Measurements from ENCODE around the gene VIP. TPM values are rescaled to one million over a fixed set of nuclear protein-coding genes. Genes with fewer than 3 reads are reported as not detected.

The VIP gene
- total and polyA plus RNA-seq, 2 of the 8 experiments (the other 6 are each of a cell fraction or from before 2014, with no cell fraction given), result not detected

DNA sequence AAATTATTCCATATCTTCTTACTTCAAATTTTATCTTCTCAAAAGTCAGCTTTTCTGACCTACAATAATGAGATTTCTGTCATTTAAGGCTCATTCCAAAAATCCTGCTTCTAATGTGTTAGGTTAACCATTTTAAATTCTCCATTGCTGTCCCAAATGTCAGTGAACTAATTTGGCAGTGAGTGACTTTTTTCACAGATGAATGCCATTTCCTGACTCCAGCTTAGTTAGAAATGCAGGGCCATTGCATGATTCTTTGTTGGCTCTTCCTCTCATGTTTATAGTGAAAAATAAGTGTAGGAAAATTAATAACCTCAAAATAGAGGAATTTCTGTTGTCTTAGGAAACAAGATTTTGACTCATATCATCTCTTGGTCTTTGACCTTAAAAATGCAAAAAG lies 44.1 kb downstream of the VIP start:
- H2AFZ ChIP-seq (ENCODE audit: low read length), result no peak overlapping the region
- H2AK5ac ChIP-seq (ENCODE audit: low read depth, low read length), result no peak overlapping the region
- H3K23me2 ChIP-seq (ENCODE audit: low read depth, low read length), result no peaks in the 10 kb centered on the region
- TF ChIP-seq FOSL1 (IDR thresholded peaks at IDR 0.05; ENCODE audit: insufficient read depth, low read depth, low read length) (no peak), KDM5A (IDR thresholded peaks at IDR 0.05; ENCODE audit: low read length) (no peak), PHF8 (conservative IDR thresholded peaks at IDR 0.05; ENCODE audit: low read depth, low read length) (no peak), CBX5 (IDR thresholded peaks at IDR 0.05; ENCODE audit: low read depth, low read length) (no peak), CEBPB (IDR thresholded peaks at IDR 0.05; ENCODE audit: low read depth, low read length) (no peak), USF2 (IDR thresholded peaks at IDR 0.05; ENCODE audit: low read length) (no peak), SP4 (IDR thresholded peaks at IDR 0.05; ENCODE audit: low read length) (no peak), SP2 (IDR thresholded peaks at IDR 0.05; ENCODE audit: low read length) (no peak), BRCA1 (IDR thresholded peaks at IDR 0.05; ENCODE audit: low read depth, low read length) (no peak), EZH2 (IDR thresholded peaks at IDR 0.05; ENCODE audit: low read depth, low read length, severe bottlenecking) (no peak), TEAD4 (IDR thresholded peaks at IDR 0.05; ENCODE audit: low read depth, low read length) (no peak), MAFK (IDR thresholded peaks at IDR 0.05; ENCODE audit: low read depth, low read length) (no peak), CBX8 (IDR thresholded peaks at IDR 0.05; ENCODE audit: borderline replicate concordance, low read depth, low read length) (no peak), EGR1 (IDR thresholded peaks at IDR 0.05; ENCODE audit: borderline replicate concordance, low read depth, low read length) (no peak)
- H3K9me3 ChIP-seq (ENCODE audit: insufficient read depth in 2 of 2, low read depth in 1 of 2, low read length in 1 of 2), result no peaks in the 10 kb centered on the region
- H3K56ac ChIP-seq (replicated peaks; ENCODE audit: insufficient read length, low read depth, low read length), result no peak overlapping the region
- no peaks in the 10 kb centered on the region for H3K79me2 ChIP-seq (ENCODE audit: control insufficient read depth in 1 of 2, insufficient read depth in 2 of 2, low read length in 2 of 2)
- H3K23ac ChIP-seq (ENCODE audit: insufficient read length), result no peak overlapping the region
- FAIRE-seq (no peak), DNase-seq (ENCODE audit: low read depth in 1 of 2, low spot score in 2 of 2) (no peak)
- no peak overlapping the region for H4K5ac ChIP-seq (ENCODE audit: insufficient read length, low read depth, low read length)
- ChIA-PET CTCF (ENCODE audit: partially characterized antibody) (interaction anchor here (0.9 kb wide), 1 partner anchor 28 kb away, joined by 3 read pairs; no protein-coding TSS in a partner anchor), POLR2A (ENCODE audit: partially characterized antibody) (no interaction called here)
- H3K4me1 ChIP-seq (replicated peaks in 1 of 4; ENCODE audit: control insufficient read depth in 3 of 4, insufficient read depth in 4 of 4, low read length in 3 of 4), result no peaks in the 10 kb centered on the region
- H3K4me2 ChIP-seq (ENCODE audit: insufficient read depth in 1 of 2, low read depth in 2 of 2, low read length in 2 of 2), result no peak overlapping the region
- no peak overlapping the region for H3K18ac ChIP-seq (ENCODE audit: extremely low read depth, low read length)
- no peak overlapping the region for H4K91ac ChIP-seq (replicated peaks; ENCODE audit: insufficient read length, low read length)
- H2BK5ac ChIP-seq (ENCODE audit: low read depth, low read length), result no peak overlapping the region
- no peak overlapping the region for H3K4me3 ChIP-seq (ENCODE audit: extremely low read depth in 1 of 4, insufficient read depth in 2 of 4, low read depth in 3 of 4, low read length in 4 of 4)
- no peaks in the 10 kb centered on the region for H3K27me3 ChIP-seq (replicated peaks in 1 of 4; ENCODE audit: control insufficient read depth in 3 of 4, extremely low read depth in 1 of 4, insufficient read depth in 3 of 4, low read length in 3 of 4)
- no peak overlapping the region for H2BK120ac ChIP-seq (replicated peaks; ENCODE audit: low read depth, low read length)
- H4K20me1 ChIP-seq (replicated peaks in 1 of 2; ENCODE audit: control insufficient read depth in 1 of 2, insufficient read depth in 2 of 2, low read length in 2 of 2), result no peaks in the 10 kb centered on the region
- H2BK12ac ChIP-seq (ENCODE audit: low read depth, low read length), result no peak overlapping the region
- H3K14ac ChIP-seq (ENCODE audit: insufficient read length), result no peak overlapping the region
- H3K4ac ChIP-seq (replicated peaks; ENCODE audit: insufficient read length, low read depth, low read length), result no peak overlapping the region
- no peaks in the 10 kb centered on the region for H3K36me3 ChIP-seq (ENCODE audit: control insufficient read depth in 2 of 4, insufficient read depth in 4 of 4, low read length in 3 of 4)
- no peaks in the 10 kb centered on the region for H3K79me1 ChIP-seq (ENCODE audit: low read depth, low read length)
- H2BK20ac ChIP-seq (ENCODE audit: low read length), result no peak overlapping the region
- H3K27ac ChIP-seq (ENCODE audit: low read depth, low read length), result no peak overlapping the region
- no peak overlapping the region for H4K8ac ChIP-seq (ENCODE audit: extremely low read depth, insufficient read depth, low read length)
- H3K9ac ChIP-seq (replicated peaks in 1 of 4; ENCODE audit: extremely low read depth in 1 of 4, low read depth in 3 of 4, low read length in 3 of 4), result no peak overlapping the region
- no peak overlapping the region for H2BK15ac ChIP-seq (ENCODE audit: low read length)
